ENCODE results near the gene SCO2. TPM values are rescaled to one million over a fixed set of nuclear protein-coding genes. Genes with fewer than 3 reads are reported as not detected.

Gene SCO2
- total RNA-seq, 1 donor from 2014 or later = 1.8 TPM

GRCh38 chr22:50529416-50529896, 4.1 kb upstream of the SCO2 start:
- no peak overlapping the region for H3K27ac Mint-ChIP-seq (ENCODE audit: unreplicated experiment)
- Histone ChIP-seq H2AFZ (ENCODE audit: low read depth, low read length) (no peak overlapping the region), H3K36me3 (ENCODE audit: insufficient read depth, low read length) (no peaks in the 10 kb centered on the region), H4K20me1 (ENCODE audit: insufficient read depth, low read length) (peaks cover 20% of the 10 kb centered on the region), H3K27me3 (ENCODE audit: insufficient read depth, low read length) (peaks cover 30% of the 10 kb centered on the region), H3K9me3 (ENCODE audit: insufficient read depth, low read depth, low read length) (no peaks in the 10 kb centered on the region), H3K4me3 (ENCODE audit: insufficient read depth, low read depth, low read length) (no peak overlapping the region), H3K79me2 (ENCODE audit: insufficient read depth, low read length) (peaks cover 15% of the 10 kb centered on the region), H3K9ac (ENCODE audit: low read length) (no peak overlapping the region), H3K4me1 (ENCODE audit: insufficient read depth, low read length) (peaks cover 24% of the 10 kb centered on the region), H3K4me2 (ENCODE audit: low read length) (peak overlapping the region; percentile 70), H3K27ac (ENCODE audit: low read depth, low read length) (no peak overlapping the region)
- TF ChIP-seq, protein P1, sequence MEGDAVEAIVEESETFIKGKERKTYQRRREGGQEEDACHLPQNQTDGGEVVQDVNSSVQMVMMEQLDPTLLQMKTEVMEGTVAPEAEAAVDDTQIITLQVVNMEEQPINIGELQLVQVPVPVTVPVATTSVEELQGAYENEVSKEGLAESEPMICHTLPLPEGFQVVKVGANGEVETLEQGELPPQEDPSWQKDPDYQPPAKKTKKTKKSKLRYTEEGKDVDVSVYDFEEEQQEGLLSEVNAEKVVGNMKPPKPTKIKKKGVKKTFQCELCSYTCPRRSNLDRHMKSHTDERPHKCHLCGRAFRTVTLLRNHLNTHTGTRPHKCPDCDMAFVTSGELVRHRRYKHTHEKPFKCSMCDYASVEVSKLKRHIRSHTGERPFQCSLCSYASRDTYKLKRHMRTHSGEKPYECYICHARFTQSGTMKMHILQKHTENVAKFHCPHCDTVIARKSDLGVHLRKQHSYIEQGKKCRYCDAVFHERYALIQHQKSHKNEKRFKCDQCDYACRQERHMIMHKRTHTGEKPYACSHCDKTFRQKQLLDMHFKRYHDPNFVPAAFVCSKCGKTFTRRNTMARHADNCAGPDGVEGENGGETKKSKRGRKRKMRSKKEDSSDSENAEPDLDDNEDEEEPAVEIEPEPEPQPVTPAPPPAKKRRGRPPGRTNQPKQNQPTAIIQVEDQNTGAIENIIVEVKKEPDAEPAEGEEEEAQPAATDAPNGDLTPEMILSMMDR (IDR thresholded peaks at IDR 0.05; ENCODE audit: insufficient read depth, low read depth, low read length) = no peak
- peak; percentile 91 for TF ChIP-seq EZH2 (IDR thresholded peaks at IDR 0.05; ENCODE audit: insufficient read depth, low read length)
- DNase-seq (ENCODE audit: low read depth) (no peak), FAIRE-seq (no peak)
- no peak overlapping the region for H3K4me3 Mint-ChIP-seq (ENCODE audit: unreplicated experiment)
- H3K4me1 Mint-ChIP-seq (ENCODE audit: low read depth, unreplicated experiment) = peaks cover 3% of the 10 kb centered on the region
- H3K36me3 Mint-ChIP-seq (ENCODE audit: low read depth, unreplicated experiment) = peaks cover 4% of the 10 kb centered on the region
- peaks cover 7% of the 10 kb centered on the region for H3K9me3 Mint-ChIP-seq (ENCODE audit: unreplicated experiment)
- H3K27me3 Mint-ChIP-seq (ENCODE audit: low read depth, unreplicated experiment) = peaks cover 9% of the 10 kb centered on the region

DNA sequence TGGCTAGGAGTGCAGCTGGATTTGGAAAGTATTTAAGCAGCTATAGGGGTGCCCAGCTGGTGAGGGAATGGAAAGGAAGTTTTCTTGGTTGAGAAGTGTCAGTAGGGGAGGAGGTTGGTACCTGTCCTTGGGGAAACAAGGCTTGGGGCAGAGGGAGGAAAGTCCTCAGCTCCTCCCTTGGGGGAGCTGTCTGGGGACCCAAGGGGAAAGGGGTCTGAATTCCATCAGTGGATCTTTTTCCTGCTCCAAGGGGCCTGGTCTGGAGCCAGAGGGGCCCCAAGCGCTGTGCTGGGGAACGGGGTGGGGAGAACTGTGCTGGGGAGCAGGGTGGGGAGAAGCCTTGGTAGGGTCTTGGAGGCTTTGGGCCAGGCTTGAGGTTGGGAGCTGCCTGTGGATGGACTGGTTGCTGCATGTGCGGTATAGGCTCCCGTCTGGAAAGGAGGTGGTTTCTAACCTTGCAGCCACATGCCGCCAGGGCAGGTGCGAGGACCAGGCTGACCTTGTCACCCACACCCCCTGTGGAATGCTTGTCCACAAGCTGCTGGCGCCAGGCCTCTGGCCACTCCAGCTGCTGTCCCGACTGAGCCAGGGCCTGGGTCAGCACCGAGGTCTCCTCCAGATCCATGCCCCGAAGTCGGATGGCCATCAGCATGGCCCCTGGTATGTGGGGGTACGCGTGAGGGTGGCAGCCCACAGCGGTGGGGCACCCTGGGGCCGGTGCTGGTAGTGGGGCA, 3.5 kb upstream of the SCO2 start:
- Histone ChIP-seq H3K27me3 (ENCODE audit: insufficient read depth, low read length) (peaks cover 30% of the 10 kb centered on the region), H3K4me3 (ENCODE audit: insufficient read depth, low read depth, low read length) (no peak overlapping the region), H3K9me3 (ENCODE audit: insufficient read depth, low read depth, low read length) (no peaks in the 10 kb centered on the region), H3K9ac (ENCODE audit: low read length) (no peak overlapping the region), H3K27ac (ENCODE audit: low read depth, low read length) (no peak overlapping the region), H3K79me2 (ENCODE audit: insufficient read depth, low read length) (peaks cover 21% of the 10 kb centered on the region), H3K4me1 (ENCODE audit: insufficient read depth, low read length) (peaks cover 30% of the 10 kb centered on the region), H3K4me2 (ENCODE audit: low read length) (no peak overlapping the region), H3K36me3 (ENCODE audit: insufficient read depth, low read length) (no peaks in the 10 kb centered on the region), H2AFZ (ENCODE audit: low read depth, low read length) (no peak overlapping the region), H4K20me1 (ENCODE audit: insufficient read depth, low read length) (peaks cover 26% of the 10 kb centered on the region)
- peaks cover 4% of the 10 kb centered on the region for H3K36me3 Mint-ChIP-seq (ENCODE audit: low read depth, unreplicated experiment)
- peak overlapping the region; percentile 81 for H3K4me3 Mint-ChIP-seq (ENCODE audit: unreplicated experiment)
- peaks cover 9% of the 10 kb centered on the region for H3K27me3 Mint-ChIP-seq (ENCODE audit: low read depth, unreplicated experiment)
- peak overlapping the region; percentile 26 for H3K27ac Mint-ChIP-seq (ENCODE audit: unreplicated experiment)
- DNase-seq (ENCODE audit: low read depth) (no peak), FAIRE-seq (no peak)
- H3K4me1 Mint-ChIP-seq (ENCODE audit: low read depth, unreplicated experiment) = peaks cover 4% of the 10 kb centered on the region
- TF ChIP-seq, protein P1 (IDR thresholded peaks at IDR 0.05; ENCODE audit: insufficient read depth, low read depth, low read length) = no peak
- TF ChIP-seq EZH2 (IDR thresholded peaks at IDR 0.05; ENCODE audit: insufficient read depth, low read length) = no peak
- peaks cover 7% of the 10 kb centered on the region for H3K9me3 Mint-ChIP-seq (ENCODE audit: unreplicated experiment)
